ENCODE measurements around the gene TNFRSF21. TPM values are rescaled to one million over a fixed set of nuclear protein-coding genes. Genes with fewer than 3 reads are reported as not detected.
"Not testable (repeated sequence)": the region's sequence is repeated elsewhere in the genome, so short reads cannot be mapped to it uniquely, and the experiment has no call there.

TNFRSF21 gene
- total and polyA plus RNA-seq, 2 of the 8 experiments (the other 6 are each of a cell fraction or from before 2014, with no cell fraction given): 16.4 to 52.7 TPM

DNA sequence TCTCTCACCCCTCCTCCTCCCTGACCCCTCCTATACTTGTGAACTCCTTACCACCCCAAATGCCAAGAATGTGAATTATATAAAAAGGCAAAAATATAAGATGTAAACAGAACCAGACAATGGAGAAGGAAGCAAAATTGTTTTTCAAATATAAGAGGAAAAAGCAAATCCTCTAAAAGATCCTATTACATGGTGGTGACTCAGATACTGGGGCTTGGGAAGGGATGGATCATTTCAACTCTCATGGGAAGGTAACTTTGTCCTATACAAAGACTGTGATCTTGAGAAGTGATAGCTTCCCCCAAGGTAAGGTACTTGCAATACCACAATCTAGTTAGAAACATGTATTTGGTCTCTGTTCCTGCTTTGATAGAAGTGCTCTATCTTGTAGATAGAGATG, 24.6 kb upstream of the TNFRSF21 start (continued):
- TF ChIP-seq POU5F1 (IDR thresholded peaks at IDR 0.05; ENCODE audit: low read depth, low read length): no peak
- TF ChIP-seq, protein P1, sequence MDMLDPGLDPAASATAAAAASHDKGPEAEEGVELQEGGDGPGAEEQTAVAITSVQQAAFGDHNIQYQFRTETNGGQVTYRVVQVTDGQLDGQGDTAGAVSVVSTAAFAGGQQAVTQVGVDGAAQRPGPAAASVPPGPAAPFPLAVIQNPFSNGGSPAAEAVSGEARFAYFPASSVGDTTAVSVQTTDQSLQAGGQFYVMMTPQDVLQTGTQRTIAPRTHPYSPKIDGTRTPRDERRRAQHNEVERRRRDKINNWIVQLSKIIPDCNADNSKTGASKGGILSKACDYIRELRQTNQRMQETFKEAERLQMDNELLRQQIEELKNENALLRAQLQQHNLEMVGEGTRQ (IDR thresholded peaks at IDR 0.05; ENCODE audit: low read length): no peak
- no peak for TF ChIP-seq RXRA (IDR thresholded peaks at IDR 0.05; ENCODE audit: insufficient read depth, low read depth, low read length)

DNA sequence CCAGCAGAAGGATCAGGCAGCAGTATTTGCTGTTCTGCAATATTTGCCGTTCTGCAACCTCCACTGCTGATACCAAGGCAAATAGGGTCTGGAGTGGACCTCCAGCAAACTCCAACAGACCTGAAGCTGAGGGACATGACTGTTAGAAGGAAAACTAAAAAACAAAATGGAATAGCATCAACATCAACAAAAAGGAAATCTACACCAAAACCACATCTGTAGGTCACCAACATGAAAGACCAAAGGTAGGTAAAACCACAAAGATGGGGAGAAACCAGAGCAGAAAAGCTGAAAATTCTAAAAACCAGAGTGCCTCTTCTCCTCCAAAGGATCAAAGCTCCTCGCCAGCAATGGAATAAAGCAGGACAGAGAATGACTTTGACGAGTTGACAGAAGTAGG, 18.9 kb upstream of the TNFRSF21 start:
- WGBS, 2 experiments (ENCODE audit: extremely low coverage in 1 of 2, insufficient coverage in 1 of 2, insufficient read length in 1 of 2, insufficient replicate concordance in 2 of 2, low coverage in 1 of 2, low lambda C conversion rate in 2 of 2, missing lambda C conversion rate in 1 of 2): 98% methylated on average over 3 of the region's 3 CpGs; no CpG with 5 or more reads in 1 of the 2 experiments
- FAIRE-seq; H4K91ac ChIP-seq (replicated peaks; ENCODE audit: insufficient read length, low read length); H2BK12ac ChIP-seq (ENCODE audit: low read depth, low read length); H3K36me3 ChIP-seq (ENCODE audit: control insufficient read depth in 2 of 4, insufficient read depth in 4 of 4, low read length in 3 of 4); H3K27ac ChIP-seq (ENCODE audit: low read depth, low read length); H3K4me3 ChIP-seq (ENCODE audit: extremely low read depth in 1 of 4, insufficient read depth in 2 of 4, low read depth in 3 of 4, low read length in 4 of 4); H2BK15ac ChIP-seq (ENCODE audit: low read length); H3K79me1 ChIP-seq (ENCODE audit: low read depth, low read length); H3K56ac ChIP-seq (replicated peaks; ENCODE audit: insufficient read length, low read depth, low read length); H3K9ac ChIP-seq (replicated peaks in 1 of 4; ENCODE audit: extremely low read depth in 1 of 4, low read depth in 3 of 4, low read length in 3 of 4); H2BK20ac ChIP-seq (ENCODE audit: low read length); H3K23me2 ChIP-seq (ENCODE audit: low read depth, low read length); H4K20me1 ChIP-seq (replicated peaks in 1 of 2; ENCODE audit: control insufficient read depth in 1 of 2, insufficient read depth in 2 of 2, low read length in 2 of 2); H3K23ac ChIP-seq (ENCODE audit: insufficient read length); H3K27me3 ChIP-seq (replicated peaks in 1 of 4; ENCODE audit: control insufficient read depth in 3 of 4, extremely low read depth in 1 of 4, insufficient read depth in 3 of 4, low read length in 3 of 4); H2AK5ac ChIP-seq (ENCODE audit: low read depth, low read length); H2BK5ac ChIP-seq (ENCODE audit: low read depth, low read length); H3K4me2 ChIP-seq (ENCODE audit: insufficient read depth in 1 of 2, low read depth in 2 of 2, low read length in 2 of 2); H2BK120ac ChIP-seq (replicated peaks; ENCODE audit: low read depth, low read length); H4K5ac ChIP-seq (ENCODE audit: insufficient read length, low read depth, low read length); DNase-seq (ENCODE audit: low read depth in 1 of 2, low spot score in 2 of 2); H3K4me1 ChIP-seq (replicated peaks in 1 of 4; ENCODE audit: control insufficient read depth in 3 of 4, insufficient read depth in 4 of 4, low read length in 3 of 4); H4K8ac ChIP-seq (ENCODE audit: extremely low read depth, insufficient read depth, low read length); H3K18ac ChIP-seq (ENCODE audit: extremely low read depth, low read length); H3K79me2 ChIP-seq (ENCODE audit: control insufficient read depth in 1 of 2, insufficient read depth in 2 of 2, low read length in 2 of 2); H3K4ac ChIP-seq (replicated peaks; ENCODE audit: insufficient read length, low read depth, low read length); POLR2A ChIA-PET (ENCODE audit: partially characterized antibody); H3K14ac ChIP-seq (ENCODE audit: insufficient read length); H3K9me3 ChIP-seq (ENCODE audit: insufficient read depth in 2 of 2, low read depth in 1 of 2, low read length in 1 of 2); H2AFZ ChIP-seq (ENCODE audit: low read length): not testable (repeated sequence)
- CTCF ChIA-PET (ENCODE audit: partially characterized antibody): interaction anchor here (0.9 kb wide), 1 partner anchor 38 kb away, joined by 3 read pairs; no protein-coding TSS in a partner anchor
